OCI-LY7 (cell line): ENCODE data around the gene FAM181B.

Experiments used
- CTCF ChIP-seq: fragments of 200-600 bp; sonication (generic); conservative IDR thresholded peaks from 2 replicates; pipeline ENCODE4 v1.5.1; 2014; ENCODE audit warnings: mild to moderate bottlenecking, antibody characterized with exemption, low read length, moderate library complexity, mixed read lengths
- EZH2phosphoT487 ChIP-seq: fragments of 200-600 bp; sonication (generic); IDR thresholded peaks from 2 replicates; pipeline ENCODE4 v1.6.1; 2018; ENCODE audit warnings: low read depth, borderline replicate concordance, mild to moderate bottlenecking, mixed run types, antibody characterized with exemption, low read length, moderate library complexity, mixed read lengths

GRCh38 chr11:82686211-82686610 lies 47.5 kb downstream of the FAM181B start:
- TF ChIP-seq CTCF: no peak
- TF ChIP-seq EZH2phosphoT487: no peak
